Mesenchymal stem cell (in vitro differentiated cells and primary cell): ENCODE results near the gene FAM222A.

ENCODE experiments used
- DNase-seq: peaks from one replicate; pipeline ENCODE4 v3.0.0-alpha.2; 2013
- H2AFZ ChIP-seq: one replicate; pipeline ENCODE4 v1.6.1; 2013; ENCODE audit warnings: low read depth, mild to moderate bottlenecking, control low read depth, inconsistent platforms, low read length, moderate library complexity
- H2AK5ac ChIP-seq: 2 replicates; pipeline ENCODE4 v1.6.1; 2013; ENCODE audit warnings: low read length, moderate library complexity, mild to moderate bottlenecking, inconsistent platforms; ENCODE audit not compliant: severe bottlenecking
- H2BK120ac ChIP-seq: one replicate; pipeline ENCODE4 v1.6.1; 2013; ENCODE audit warnings: low read depth, mild to moderate bottlenecking, inconsistent platforms, low read length, moderate library complexity
- H2BK12ac ChIP-seq, 2 experiments: one replicate each; pipeline ENCODE4 v1.6.1; 2013; ENCODE audit warnings: inconsistent platforms in 2 of 2, low read length in 2 of 2, mild to moderate bottlenecking in 2 of 2, moderate library complexity in 2 of 2, control low read depth in 1 of 2
- H2BK15ac ChIP-seq: one replicate; pipeline ENCODE4 v1.6.1; 2013; ENCODE audit warnings: mild to moderate bottlenecking, low read depth, inconsistent platforms; ENCODE audit not compliant: poor library complexity, severe bottlenecking
- H2BK5ac ChIP-seq: 2 replicates; pipeline ENCODE4 v1.6.1; 2013; ENCODE audit warnings: low read depth, mild to moderate bottlenecking, low read length, control low read depth, inconsistent platforms; ENCODE audit not compliant: poor library complexity, severe bottlenecking
- H3K14ac ChIP-seq, 2 experiments: one replicate each; pipeline ENCODE4 v1.6.1; 2013; ENCODE audit warnings: inconsistent platforms in 2 of 2, low read length in 2 of 2, control low read depth in 1 of 2, mild to moderate bottlenecking in 1 of 2, moderate library complexity in 1 of 2
- H3K18ac ChIP-seq, 2 experiments: one replicate each; pipeline ENCODE4 v1.6.1; 2013; ENCODE audit warnings: inconsistent platforms in 2 of 2, low read length in 2 of 2, control low read depth in 1 of 2, low read depth in 1 of 2, mild to moderate bottlenecking in 1 of 2
- H3K23ac ChIP-seq, 2 experiments: one replicate each; pipeline ENCODE4 v1.6.1; 2013; ENCODE audit warnings: inconsistent platforms in 2 of 2, low read length in 2 of 2, mild to moderate bottlenecking in 2 of 2, moderate library complexity in 2 of 2, control low read depth in 1 of 2
- H3K27ac ChIP-seq: 2 replicates; pipeline ENCODE4 v1.5.1; 2013; ENCODE audit warnings: mild to moderate bottlenecking, moderate library complexity, low read length, control low read depth, inconsistent platforms; ENCODE audit not compliant: poor library complexity, severe bottlenecking
- H3K27me3 ChIP-seq, 2 experiments: 2 replicates each; pipeline versions ENCODE4 v1.6.1 to v1.7.0; 2013; ENCODE audit warnings: low read length in 2 of 2, mild to moderate bottlenecking in 2 of 2, moderate library complexity in 2 of 2, control low read depth in 1 of 2, inconsistent platforms in 1 of 2; ENCODE audit not compliant: control insufficient read depth in 1 of 2, insufficient read depth in 1 of 2
- H3K36me3 ChIP-seq, 2 experiments: 2 replicates each; pipeline versions ENCODE4 v1.6.1 to v1.7.0; 2013; ENCODE audit warnings: low read length in 2 of 2, control low read depth in 1 of 2, inconsistent platforms in 1 of 2, low read depth in 1 of 2, mild to moderate bottlenecking in 1 of 2; ENCODE audit not compliant: insufficient read depth in 2 of 2, control insufficient read depth in 1 of 2
- H3K4ac ChIP-seq, 2 experiments: one replicate each; pipeline ENCODE4 v1.6.1; 2013; ENCODE audit warnings: inconsistent platforms in 2 of 2, low read length in 2 of 2, mild to moderate bottlenecking in 2 of 2, moderate library complexity in 2 of 2, control low read depth in 1 of 2, low read depth in 1 of 2
- H3K4me1 ChIP-seq: 2 replicates; pipeline ENCODE4 v1.6.1; 2013; ENCODE audit warnings: low read depth, low read length, control low read depth; ENCODE audit not compliant: control insufficient read depth, insufficient read depth
- H3K4me2 ChIP-seq: 2 replicates; pipeline ENCODE4 v1.6.1; 2013; ENCODE audit warnings: low read length, mild to moderate bottlenecking, inconsistent platforms; ENCODE audit not compliant: poor library complexity, severe bottlenecking
- H3K4me3 ChIP-seq, 2 experiments: 2 replicates each; pipeline versions ENCODE4 v1.5.1 to v1.7.0; 2013; ENCODE audit warnings: low read length in 2 of 2, mild to moderate bottlenecking in 2 of 2, control low read depth in 1 of 2, low read depth in 1 of 2; ENCODE audit not compliant: insufficient read depth in 1 of 2
- H3K79me1 ChIP-seq: replicated peaks from 2 replicates; pipeline ENCODE4 v1.6.1; 2013; ENCODE audit warnings: mild to moderate bottlenecking, control low read depth, low read length, inconsistent platforms; ENCODE audit not compliant: poor library complexity, severe bottlenecking
- H3K9ac ChIP-seq: 2 replicates; pipeline ENCODE4 v1.7.0; 2013; ENCODE audit warnings: mild to moderate bottlenecking, low read length, moderate library complexity
- H3K9me3 ChIP-seq: 2 replicates; pipeline ENCODE4 v1.7.0; 2013; ENCODE audit warnings: mild to moderate bottlenecking, low read length; ENCODE audit not compliant: control insufficient read depth
- H4K8ac ChIP-seq: one replicate; pipeline ENCODE4 v1.6.1; 2013; ENCODE audit warnings: inconsistent platforms, mild to moderate bottlenecking, low read length, moderate library complexity
- H4K91ac ChIP-seq: one replicate; pipeline ENCODE4 v1.6.1; 2013; ENCODE audit warnings: mild to moderate bottlenecking, low read length, inconsistent platforms
- WGBS: methylation state at CpG from one replicate; pipeline ENCODE4 v1.1.7; 2013; ENCODE audit warnings: mixed read lengths; 5-methylcytosine and 5-hydroxymethylcytosine counted together

The FAM222A gene

DNA sequence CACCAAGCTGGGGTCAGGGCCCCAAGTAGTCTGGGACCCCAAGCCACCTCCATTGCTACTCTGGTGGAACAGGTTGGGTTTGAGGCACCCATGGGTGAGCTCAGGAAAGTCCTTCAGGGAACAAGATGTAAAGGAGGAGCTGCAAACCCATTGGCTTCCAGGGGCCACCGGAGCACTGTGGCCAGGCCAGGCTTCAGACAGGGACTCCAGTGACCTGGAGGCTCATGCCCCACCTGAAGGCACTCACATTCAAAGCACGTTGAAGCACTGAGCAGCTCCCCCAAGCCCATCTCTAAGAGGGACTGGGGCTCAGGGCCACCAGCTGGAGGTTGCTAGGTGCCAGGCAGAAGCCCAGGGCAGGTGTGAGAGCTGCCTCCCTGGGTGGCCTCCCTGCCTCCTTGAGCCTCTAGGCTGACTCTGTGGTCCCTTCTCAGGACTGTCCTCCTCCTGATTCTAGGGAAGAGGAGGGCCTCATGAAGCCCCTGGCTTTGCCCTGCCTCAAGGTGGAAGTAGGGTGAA, 49.1 kb downstream of the FAM222A start:
- Histone ChIP-seq H3K4me1 (no peaks in the 10 kb centered on the region), H2AK5ac (no peak overlapping the region), H2BK15ac (no peak overlapping the region), H2BK5ac (no peak overlapping the region), H3K23ac (no peak overlapping the region), H2BK12ac (no peak overlapping the region), H3K4me2 (no peak overlapping the region), H4K8ac (no peak overlapping the region), H3K27ac (no peak overlapping the region), H2AFZ (no peak overlapping the region), H3K9me3 (peaks cover 7% of the 10 kb centered on the region), H3K14ac (no peak overlapping the region), H3K9ac (no peak overlapping the region), H3K4ac (no peak overlapping the region), H3K18ac (no peak overlapping the region), H4K91ac (no peak overlapping the region), H2BK120ac (no peak overlapping the region), H3K27me3 (peaks cover 18 to 28% of the 10 kb centered on the region in 2 experiments), H3K4me3 (no peak overlapping the region), H3K79me1 (no peaks in the 10 kb centered on the region), H3K36me3 (no peaks in the 10 kb centered on the region)
- no peak for DNase-seq
- WGBS = 64% methylated on average over 2 of the region's 2 CpGs

DNA sequence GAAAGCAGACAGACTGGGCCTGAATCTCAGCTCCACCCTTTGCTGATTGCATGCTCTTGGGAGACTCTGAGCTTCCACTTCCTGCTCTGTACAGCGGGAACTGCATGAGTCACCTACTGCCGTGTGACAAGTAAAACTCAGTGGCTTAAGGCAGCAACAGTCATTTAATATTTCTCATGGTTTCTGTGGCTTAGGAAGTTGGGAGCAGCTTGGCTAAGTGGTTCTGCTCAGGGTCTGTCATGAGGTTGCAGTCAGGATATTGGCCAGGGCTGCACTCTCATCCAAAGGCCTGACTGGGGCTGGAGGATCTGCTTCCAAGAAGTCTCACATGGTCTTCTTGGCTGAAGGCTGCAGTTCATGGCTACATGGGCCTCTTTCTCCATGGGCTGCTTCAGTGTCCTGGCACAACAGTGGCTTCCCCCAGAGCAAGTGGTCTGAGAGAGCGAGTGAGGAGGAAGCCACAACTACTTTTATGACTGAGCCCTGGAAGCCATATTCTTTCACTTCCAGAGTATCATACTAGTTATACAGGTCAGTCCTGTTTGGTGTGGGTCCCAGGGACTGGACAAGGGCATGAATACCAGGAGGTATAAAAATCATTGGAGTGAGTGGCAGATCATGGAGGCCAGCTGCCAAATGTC, 49.7 kb downstream of the FAM222A start:
- Histone ChIP-seq H2BK5ac (no peak overlapping the region), H4K91ac (no peak overlapping the region), H3K27ac (no peak overlapping the region), H4K8ac (no peak overlapping the region), H3K79me1 (no peaks in the 10 kb centered on the region), H3K23ac (no peak overlapping the region), H3K27me3 (peaks cover 15 to 24% of the 10 kb centered on the region in 2 experiments), H2AFZ (no peak overlapping the region), H3K4me2 (no peak overlapping the region), H3K4me3 (no peak overlapping the region), H3K18ac (no peak overlapping the region), H3K4me1 (no peaks in the 10 kb centered on the region), H3K36me3 (no peaks in the 10 kb centered on the region), H3K9me3 (peaks cover 7% of the 10 kb centered on the region), H2BK15ac (no peak overlapping the region), H3K14ac (no peak overlapping the region), H3K9ac (no peak overlapping the region), H2AK5ac (no peak overlapping the region), H2BK120ac (no peak overlapping the region), H3K4ac (no peak overlapping the region), H2BK12ac (no peak overlapping the region)
- DNase-seq = peak; percentile 65
- WGBS = 5% methylated on average over 2 of the region's 3 CpGs

DNA sequence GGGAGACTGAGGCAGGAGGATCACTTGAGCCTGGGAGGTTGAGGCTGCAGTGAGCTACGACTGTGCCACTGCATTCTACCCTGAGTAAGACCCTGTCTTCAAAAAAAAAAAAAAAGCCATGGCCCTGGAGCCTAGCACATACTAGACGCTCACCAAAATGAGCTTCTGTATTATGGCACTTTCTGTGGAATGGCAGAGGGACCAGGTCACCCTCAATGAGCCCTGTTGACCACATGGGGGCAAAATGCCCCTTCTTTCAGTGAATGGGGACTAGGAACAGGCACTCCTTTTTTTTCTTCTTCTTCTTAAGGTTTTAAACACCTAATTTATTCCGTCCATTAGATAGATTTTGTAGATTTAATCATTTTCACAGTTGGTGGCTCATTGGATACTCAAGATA, 50.5 kb downstream of the FAM222A start:
- Histone ChIP-seq H3K27me3 (peaks cover 10 to 16% of the 10 kb centered on the region in 2 experiments), H3K36me3 (no peaks in the 10 kb centered on the region), H3K9ac (no peak overlapping the region), H2BK15ac (no peak overlapping the region), H2BK12ac (no peak overlapping the region), H4K91ac (no peak overlapping the region), H3K14ac (no peak overlapping the region), H2BK120ac (no peak overlapping the region), H3K4me2 (no peak overlapping the region), H3K4me1 (no peaks in the 10 kb centered on the region), H3K27ac (no peak overlapping the region), H4K8ac (no peak overlapping the region), H3K4ac (no peak overlapping the region), H3K23ac (no peak overlapping the region), H2BK5ac (no peak overlapping the region), H3K4me3 (no peak overlapping the region), H3K18ac (no peak overlapping the region), H3K79me1 (no peaks in the 10 kb centered on the region), H3K9me3 (peaks cover 7% of the 10 kb centered on the region), H2AK5ac (no peak overlapping the region), H2AFZ (no peak overlapping the region)
- no peak for DNase-seq
- 98% methylated on average over 2 of the region's 3 CpGs for WGBS

DNA sequence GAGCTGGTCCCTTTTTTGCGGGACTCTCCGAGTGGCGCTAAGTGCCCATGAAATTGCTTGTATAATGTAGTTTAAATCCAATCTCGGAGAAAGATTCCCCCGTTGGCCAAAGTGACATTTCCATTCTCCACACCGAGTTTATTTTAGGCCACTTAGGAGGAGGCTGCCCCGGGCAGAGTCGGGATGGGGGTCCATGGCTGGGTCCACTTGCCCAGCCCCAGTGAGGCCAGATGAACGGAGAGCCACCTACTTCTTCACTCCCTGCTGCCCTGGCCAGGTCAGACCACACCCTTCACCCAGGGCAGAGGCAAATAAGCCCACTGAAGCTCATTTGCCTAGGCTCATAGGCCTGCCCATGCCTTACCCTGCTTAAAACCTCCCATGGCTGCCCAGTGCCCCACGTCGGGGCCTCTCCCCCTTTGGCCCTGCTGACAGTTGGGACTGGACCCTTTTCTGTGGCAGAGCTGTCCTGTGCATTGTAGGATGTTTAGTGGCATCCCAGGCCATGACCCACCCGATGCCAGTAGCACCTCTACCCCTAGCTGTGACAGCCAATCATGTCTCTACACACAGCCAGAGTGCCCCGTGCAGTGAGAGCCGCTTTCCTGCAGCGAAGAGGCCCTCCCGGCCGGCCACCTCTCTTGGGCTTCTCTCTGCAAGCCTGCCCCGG, 51.3 kb downstream of the FAM222A start:
- Histone ChIP-seq H3K4ac (no peak overlapping the region), H2BK12ac (no peak overlapping the region), H2BK5ac (no peak overlapping the region), H4K8ac (no peak overlapping the region), H3K4me1 (no peaks in the 10 kb centered on the region), H3K27me3 (peaks cover 9 to 10% of the 10 kb centered on the region in 2 experiments), H2BK120ac (no peak overlapping the region), H3K79me1 (no peaks in the 10 kb centered on the region), H3K36me3 (no peaks in the 10 kb centered on the region), H3K4me2 (no peak overlapping the region), H2AFZ (no peak overlapping the region), H3K9me3 (peaks cover 7% of the 10 kb centered on the region), H3K27ac (no peak overlapping the region), H2AK5ac (no peak overlapping the region), H2BK15ac (no peak overlapping the region), H3K18ac (no peak overlapping the region), H3K4me3 (no peak overlapping the region), H3K14ac (no peak overlapping the region), H4K91ac (no peak overlapping the region), H3K23ac (no peak overlapping the region), H3K9ac (no peak overlapping the region)
- no peak for DNase-seq
- WGBS = 92% methylated on average over 18 of the region's 18 CpGs
